GM12878 (cell line): ENCODE results near the gene GSAP. TPM values are rescaled to one million over a fixed set of nuclear protein-coding genes. Genes with fewer than 3 reads are reported as not detected.

Source experiments
- ATAC-seq: fragments of 200-7000 bp; cut with Tn5 transposase; 3 replicates; pipeline ENCODE4 v1.9.1; 2020; ENCODE audit warnings: mild to moderate bottlenecking, moderate library complexity
- BruUV-seq: library from RNA; stranded (reverse); fragments of 400-500 nt; replicated peaks from 2 replicates; lab custom pipeline; 2021; lab: Mats Ljungman, UMichigan
- CTCF ChIA-PET: fragments of 300-600 bp; sonication (Branson Sonifier 250); formaldehyde crosslinking; extraction: SDS; loops from one replicate; lab custom pipeline; 2021; ENCODE audit warnings: inconsistent platforms; lab: Yijun Ruan, JAX
- POLR2A ChIA-PET: fragments of 350-600 bp; formaldehyde crosslinking; extraction: SDS; loops from one replicate; lab custom pipeline; 2021; ENCODE audit warnings: inconsistent platforms; lab: Charles Lee
- RAD21 ChIA-PET: fragments of 300-600 bp; sonication (Branson Sonifier 250); formaldehyde crosslinking; loops from one replicate; lab custom pipeline; 2023; ENCODE audit warnings: antibody characterized with exemption; ENCODE audit not compliant: unreplicated experiment; lab: Charles Lee
- SMC1A ChIA-PET: fragments of 300-600 bp; sonication (Branson Sonifier 250); formaldehyde crosslinking; loops from one replicate; lab custom pipeline; 2023; ENCODE audit not compliant: unreplicated experiment, uncharacterized antibody; lab: Charles Lee
- DNase-seq: peaks from one replicate; pipeline ENCODE4 v3.0.0-alpha.2; 2011; ENCODE audit warnings: low read depth, low spot score
- FAIRE-seq: peaks from 3 replicates; lab custom pipeline; 2011; peaks lifted over from hg19 to GRCh38; lab: Jason Lieb, UNC
- H2AFZ ChIP-seq: 2 replicates; pipeline ENCODE4 v1.6.0; 2011; ENCODE audit warnings: low read depth, low read length, control low read depth; ENCODE audit not compliant: control insufficient read depth
- H3K27ac ChIP-seq: 2 replicates; pipeline ENCODE4 v1.5.1; 2011; ENCODE audit warnings: control low read depth; ENCODE audit not compliant: control insufficient read depth, insufficient read depth
- H3K27me3 ChIP-seq, 2 experiments: replicated peaks in 1 of 2; 2 replicates each; pipeline versions ENCODE4 v1.6.0 to v1.6.1; 2011; ENCODE audit warnings: low read length in 1 of 2; ENCODE audit not compliant: control insufficient read depth in 2 of 2, insufficient read depth in 2 of 2
- H3K36me3 ChIP-seq, 2 experiments: 2 replicates each; pipeline ENCODE4 v1.5.1; 2011; ENCODE audit warnings: low read length in 1 of 2; ENCODE audit not compliant: control insufficient read depth in 2 of 2, insufficient read depth in 2 of 2
- H3K4me1 ChIP-seq: 2 replicates; pipeline ENCODE4 v1.6.1; 2011; ENCODE audit warnings: mild to moderate bottlenecking, low read length, moderate library complexity, mixed read lengths; ENCODE audit not compliant: control insufficient read depth, insufficient read depth
- H3K4me2 ChIP-seq: 2 replicates; pipeline ENCODE4 v1.6.0; 2011; ENCODE audit warnings: control low read depth; ENCODE audit not compliant: control insufficient read depth, insufficient read depth
- H3K4me3 ChIP-seq: fragments of 200-600 bp; sonication (generic); 2 replicates; pipeline ENCODE4 v1.5.1; 2016
- H3K79me2 ChIP-seq: 2 replicates; pipeline ENCODE4 v1.6.0; 2011; ENCODE audit warnings: low read length; ENCODE audit not compliant: control insufficient read depth, insufficient read depth
- H3K9ac ChIP-seq: 2 replicates; pipeline ENCODE4 v1.8.0; 2011; ENCODE audit warnings: low read length, control low read depth, mixed read lengths; ENCODE audit not compliant: control insufficient read depth, insufficient read depth
- H3K9me3 ChIP-seq: replicated peaks from 3 replicates; pipeline ENCODE4 v1.5.1; 2011; ENCODE audit warnings: mild to moderate bottlenecking, low read length; ENCODE audit not compliant: control insufficient read depth, insufficient read depth
- H4K20me1 ChIP-seq: 2 replicates; pipeline ENCODE4 v1.6.0; 2011; ENCODE audit not compliant: control insufficient read depth, insufficient read depth
- BACH1 ChIP-seq: fragments of 450-650 bp; IDR thresholded peaks from 2 replicates; pipeline ENCODE4 v1.6.1; 2017; ENCODE audit warnings: mild to moderate bottlenecking, borderline replicate concordance
- BHLHE40 ChIP-seq, 2 experiments: fragments of 450-650 bp in 1 of 2; IDR thresholded peaks; 2 replicates each; pipeline ENCODE4 v1.6.1; 2011 to 2017; ENCODE audit warnings: low read depth in 2 of 2, borderline replicate concordance in 1 of 2, improper control_type of control experiment in 1 of 2, low read length in 1 of 2, mild to moderate bottlenecking in 1 of 2
- EED ChIP-seq: sonication (generic); IDR thresholded peaks from 2 replicates; pipeline ENCODE4 v1.6.1; 2016; ENCODE audit warnings: antibody characterized with exemption, low read depth
- FOS ChIP-seq: IDR thresholded peaks from 3 replicates; pipeline ENCODE4 v1.6.1; 2011; ENCODE audit warnings: borderline replicate concordance; ENCODE audit not compliant: insufficient read length; ENCODE audit errors: extremely low read depth
- IKZF1 ChIP-seq: fragments of 450-650 bp; conservative IDR thresholded peaks from 2 replicates; pipeline ENCODE4 v1.6.1; 2017; ENCODE audit warnings: antibody characterized with exemption, mild to moderate bottlenecking
- JUNB ChIP-seq: IDR thresholded peaks from 2 replicates; pipeline ENCODE4 v1.6.1; 2016; ENCODE audit warnings: antibody characterized with exemption, mild to moderate bottlenecking
- MLLT1 ChIP-seq: fragments of 450-650 bp; IDR thresholded peaks from 2 replicates; pipeline ENCODE4 v1.6.1; 2016; ENCODE audit warnings: mild to moderate bottlenecking
- MTA3 ChIP-seq: IDR thresholded peaks from 2 replicates; pipeline ENCODE4 v1.6.1; 2012; ENCODE audit warnings: low read length, inconsistent platforms, borderline replicate concordance
- NR2F1 ChIP-seq: fragments of 450-650 bp; conservative IDR thresholded peaks from 2 replicates; pipeline ENCODE4 v1.6.1; 2017; ENCODE audit warnings: mild to moderate bottlenecking
- POU2F2 ChIP-seq: IDR thresholded peaks from 3 replicates; pipeline ENCODE4 v1.6.1; 2011; ENCODE audit warnings: low read depth, mild to moderate bottlenecking, low read length, borderline replicate concordance
- RAD21 ChIP-seq: IDR thresholded peaks from 2 replicates; pipeline ENCODE4 v1.6.1; 2011; ENCODE audit warnings: mild to moderate bottlenecking, low read depth, low read length, moderate library complexity; ENCODE audit not compliant: insufficient read depth
- RB1 ChIP-seq: fragments of 450-650 bp; formaldehyde crosslinking; IDR thresholded peaks from 2 replicates; pipeline ENCODE4 v1.6.1; 2017; ENCODE audit warnings: mild to moderate bottlenecking, borderline replicate concordance
- SPI1 ChIP-seq: IDR thresholded peaks from 2 replicates; pipeline ENCODE4 v1.6.1; 2011; ENCODE audit warnings: low read depth, mild to moderate bottlenecking, low read length, moderate library complexity, borderline replicate concordance; ENCODE audit not compliant: insufficient read depth
- SUZ12 ChIP-seq: fragments of 200-600 bp; sonication (generic); IDR thresholded peaks from one replicate; pipeline ENCODE4 v1.6.1; 2018; ENCODE audit warnings: antibody characterized with exemption, mild to moderate bottlenecking; ENCODE audit not compliant: unreplicated experiment
- WGBS: methylation state at CpG from one replicate; pipeline ENCODE4 v1.1.6; 2016; ENCODE audit warnings: low lambda C conversion rate; ENCODE audit not compliant: insufficient replicate concordance, insufficient coverage; ENCODE audit errors: missing lambda C conversion rate; 5-methylcytosine and 5-hydroxymethylcytosine counted together
- in situ Hi-C: fragments of 300-500 bp; cut with MboI; formaldehyde crosslinking; loops from 9 replicates; pipeline ENCODE4 v1.14.3; 2018; ENCODE audit warnings: mixed read lengths
- intact Hi-C: fragments of 100-400 bp; cut with micrococcal nuclease; formaldehyde crosslinking; loops from one replicate; pipeline ENCODE4 v1.14.2; 2022; ENCODE audit not compliant: unreplicated experiment
- polyA plus RNA-seq, 11 experiments: library from polyadenylated mRNA; depleted of rRNA in 4 of 11; unstranded in 6 of 11; stranded (reverse) in 5 of 11; fragments of >200 nt; fragmentation: Nextera tagmentation in 4 of 11; fragmentation: Illumina TruSeq in 1 of 11; extraction: Ambion mirVana in 4 of 11; extraction: Trizol in 1 of 11; gene quantifications; 1 replicate in 1 of 11; 2 replicates in 10 of 11; pipeline versions ENCODE4 v1.2.1 to v1.2.3, GENCODE V29; 2011 to 2016; ENCODE audit warnings: inconsistent platforms in 2 of 11, missing spikeins in 2 of 11, low read depth in 1 of 11
- total RNA-seq, 4 experiments: library from RNA; depleted of rRNA in 3 of 4; stranded (reverse); fragments of >200 nt in 3 of 4; fragmentation: Illumina TruSeq in 1 of 4; extraction: Trizol in 1 of 4; gene quantifications; 2 replicates each; pipeline versions ENCODE4 v1.2.1 to v1.2.3, GENCODE V29; 2013 to 2021
- TF ChIP-seq, protein P1 (sequence below): IDR thresholded peaks from 2 replicates; pipeline ENCODE4 v1.6.1; 2012; ENCODE audit warnings: low read depth, low read length, improper control_type of control experiment
- TF ChIP-seq, protein P2 (sequence below): fragments of 450-650 bp; IDR thresholded peaks from 2 replicates; pipeline ENCODE4 v1.6.1; 2017; ENCODE audit warnings: mild to moderate bottlenecking, low read depth, inconsistent platforms; ENCODE audit not compliant: poor library complexity, severe bottlenecking

The GSAP gene
- total and polyA plus RNA-seq, 10 of the 15 experiments (the other 5 are each of a cell fraction or from before 2014, with no cell fraction given): 6.6 to 38.1 (median 21.8) TPM

GRCh38 chr7:77330169-77330882 lies 85.8 kb downstream of the GSAP start (continued):
- peak; percentile 85 for TF ChIP-seq SPI1
- TF ChIP-seq IKZF1: peak; percentile 89

- H3K27me3 ChIP-seq: no peaks in the 10 kb centered on the region
- peaks cover 0 to 3% of the 10 kb centered on the region in 2 experiments; a peak in 1 of 4 replicates for H3K36me3 ChIP-seq
- no peaks in the 10 kb centered on the region for H3K9me3 ChIP-seq
- no peaks in the 10 kb centered on the region for H4K20me1 ChIP-seq
- FAIRE-seq (no peak), ATAC-seq (peak; percentile 17), DNase-seq (no peak)
- intact Hi-C loops: loop anchor here (1.0 to 2.0 kb wide), 3 partner anchors 63 to 207 kb away; partner anchors contain the start of gene CCDC146
- in situ Hi-C loops: loop anchor here (5.0 kb wide), 2 partner anchors 82 to 202 kb away; no protein-coding TSS in a partner anchor
- POLR2A ChIA-PET: interaction anchor here (1.8 to 1.9 kb wide), 2 partner anchors 22 to 83 kb away, joined by 5 to 7 read pairs; no protein-coding TSS in a partner anchor
- RAD21 ChIA-PET: interaction anchor here (1.2 to 3.2 kb wide), 5 partner anchors 79 to 211 kb away, joined by 3 to 87 read pairs (median 4); no protein-coding TSS in a partner anchor
- CTCF ChIA-PET: interaction anchor here (0.6 to 2.4 kb wide), 4 partner anchors 14 to 218 kb away, joined by 3 to 11 read pairs (median 4); no protein-coding TSS in a partner anchor
- H3K27ac ChIP-seq: peak overlapping the region; percentile 69
- H3K4me1 ChIP-seq: peaks cover 42% of the 10 kb centered on the region
- peak overlapping the region; percentile 82 for H3K4me2 ChIP-seq
- no TSS peak for BruUV-seq
- no peak overlapping the region for H3K9ac ChIP-seq
- WGBS: 75% methylated on average over 4 of the region's 4 CpGs
- peak overlapping the region; percentile 30; the same call in 1 of the 2 replicates for H2AFZ ChIP-seq
- H3K79me2 ChIP-seq: no peaks in the 10 kb centered on the region
- SMC1A ChIA-PET: interaction anchor here (1.4 to 3.5 kb wide), 8 partner anchors 19 to 130 kb away, joined by 3 to 83 read pairs (median 6); partner anchors contain the start of gene FGL2
- H3K4me3 ChIP-seq: no peak overlapping the region
- TF ChIP-seq, protein P1, sequence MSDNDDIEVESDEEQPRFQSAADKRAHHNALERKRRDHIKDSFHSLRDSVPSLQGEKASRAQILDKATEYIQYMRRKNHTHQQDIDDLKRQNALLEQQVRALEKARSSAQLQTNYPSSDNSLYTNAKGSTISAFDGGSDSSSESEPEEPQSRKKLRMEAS: no peak
- TF ChIP-seq MTA3: no peak
- no peak for TF ChIP-seq RB1
- no peak for TF ChIP-seq SUZ12
- no peak for TF ChIP-seq BHLHE40 (IDR thresholded peaks at IDR 0.05; ENCODE audit: borderline replicate concordance in 1 of 2, low read depth in 2 of 2, low read length in 1 of 2)
- peak; percentile 42; the same call in 1 of the 2 replicates for TF ChIP-seq EED
- no peak for TF ChIP-seq MLLT1
- TF ChIP-seq NR2F1: no peak
- peak; percentile 79 for TF ChIP-seq JUNB
- TF ChIP-seq FOS: no peak
- no peak for TF ChIP-seq POU2F2
- no peak for TF ChIP-seq RAD21
- TF ChIP-seq, protein P2, sequence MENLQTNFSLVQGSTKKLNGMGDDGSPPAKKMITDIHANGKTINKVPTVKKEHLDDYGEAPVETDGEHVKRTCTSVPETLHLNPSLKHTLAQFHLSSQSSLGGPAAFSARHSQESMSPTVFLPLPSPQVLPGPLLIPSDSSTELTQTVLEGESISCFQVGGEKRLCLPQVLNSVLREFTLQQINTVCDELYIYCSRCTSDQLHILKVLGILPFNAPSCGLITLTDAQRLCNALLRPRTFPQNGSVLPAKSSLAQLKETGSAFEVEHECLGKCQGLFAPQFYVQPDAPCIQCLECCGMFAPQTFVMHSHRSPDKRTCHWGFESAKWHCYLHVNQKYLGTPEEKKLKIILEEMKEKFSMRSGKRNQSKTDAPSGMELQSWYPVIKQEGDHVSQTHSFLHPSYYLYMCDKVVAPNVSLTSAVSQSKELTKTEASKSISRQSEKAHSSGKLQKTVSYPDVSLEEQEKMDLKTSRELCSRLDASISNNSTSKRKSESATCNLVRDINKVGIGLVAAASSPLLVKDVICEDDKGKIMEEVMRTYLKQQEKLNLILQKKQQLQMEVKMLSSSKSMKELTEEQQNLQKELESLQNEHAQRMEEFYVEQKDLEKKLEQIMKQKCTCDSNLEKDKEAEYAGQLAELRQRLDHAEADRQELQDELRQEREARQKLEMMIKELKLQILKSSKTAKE: no peak
- no peak for TF ChIP-seq BACH1
Observed at GRCh38 chr7:77329466-77330168, 86.5 kb downstream of the GSAP start.
